H1 (cell line): ENCODE data around the gene AMPH. TPM values are rescaled to one million over a fixed set of nuclear protein-coding genes. Genes with fewer than 3 reads are reported as not detected.

Experiments
- CTCF ChIA-PET: fragments of 300-600 bp; sonication (Branson Sonifier 250); formaldehyde crosslinking; loops from one replicate; lab custom pipeline; 2021; ENCODE audit not compliant: partially characterized antibody; lab: Charles Lee
- POLR2A ChIA-PET: fragments of 300-600 bp; sonication (Branson Sonifier 250); formaldehyde crosslinking; loops from one replicate; lab custom pipeline; 2021; ENCODE audit warnings: inconsistent platforms; ENCODE audit not compliant: partially characterized antibody; lab: Charles Lee
- DNase-seq, 2 experiments: peaks; one replicate each; pipeline versions ENCODE4 v3.0.0 to v3.0.0-alpha.2; 2010 to 2022; ENCODE audit warnings: low spot score in 2 of 2, low read depth in 1 of 2, mixed read lengths in 1 of 2
- FAIRE-seq: peaks from 2 replicates; lab custom pipeline; 2011; peaks lifted over from hg19 to GRCh38; lab: Jason Lieb, UNC
- H2AFZ ChIP-seq: 2 replicates; pipeline ENCODE4 v1.8.1; 2012; ENCODE audit warnings: low read length, inconsistent platforms
- H2AK5ac ChIP-seq: 2 replicates; pipeline ENCODE4 v1.6.1; 2013; ENCODE audit warnings: low read depth, low read length
- H2BK120ac ChIP-seq: replicated peaks from 2 replicates; pipeline ENCODE3; 2013; ENCODE audit warnings: low read depth, low read length, inconsistent platforms
- H2BK12ac ChIP-seq: 2 replicates; pipeline ENCODE4 v1.6.1; 2013; ENCODE audit warnings: low read depth, low read length
- H2BK15ac ChIP-seq: 2 replicates; pipeline ENCODE4 v1.6.1; 2013; ENCODE audit warnings: low read length
- H2BK20ac ChIP-seq: 2 replicates; pipeline ENCODE4 v1.6.1; 2013; ENCODE audit warnings: low read length
- H2BK5ac ChIP-seq: 2 replicates; pipeline ENCODE4 v1.6.1; 2013; ENCODE audit warnings: low read depth, low read length
- H3K14ac ChIP-seq: 2 replicates; pipeline ENCODE4 v1.6.1; 2013; ENCODE audit warnings: inconsistent platforms; ENCODE audit not compliant: insufficient read length
- H3K18ac ChIP-seq: 2 replicates; pipeline ENCODE4 v1.6.1; 2013; ENCODE audit warnings: low read length; ENCODE audit errors: extremely low read depth
- H3K23ac ChIP-seq: 2 replicates; pipeline ENCODE4 v1.6.1; 2013; ENCODE audit warnings: inconsistent platforms; ENCODE audit not compliant: insufficient read length
- H3K23me2 ChIP-seq: 2 replicates; pipeline ENCODE4 v1.6.1; 2013; ENCODE audit warnings: low read depth, low read length
- H3K27ac ChIP-seq: 2 replicates; pipeline ENCODE4 v1.6.1; 2011; ENCODE audit warnings: low read depth, low read length, inconsistent platforms
- H3K27me3 ChIP-seq, 4 experiments: replicated peaks in 1 of 4; 1 replicate in 1 of 4; 2 replicates in 3 of 4; pipeline versions ENCODE4 v1.6.1 to v1.8.1; 2011 to 2013; ENCODE audit warnings: low read length in 3 of 4, mild to moderate bottlenecking in 3 of 4, inconsistent platforms in 2 of 4, mixed read lengths in 2 of 4, moderate library complexity in 1 of 4; ENCODE audit not compliant: control insufficient read depth in 3 of 4, insufficient read depth in 3 of 4; ENCODE audit errors: extremely low read depth in 1 of 4
- H3K36me3 ChIP-seq, 4 experiments: 2 replicates each; pipeline versions ENCODE4 v1.6.1 to v1.8.1; 2011 to 2013; ENCODE audit warnings: mild to moderate bottlenecking in 4 of 4, low read length in 3 of 4, moderate library complexity in 2 of 4, control low read depth in 1 of 4, inconsistent platforms in 1 of 4; ENCODE audit not compliant: insufficient read depth in 4 of 4, control insufficient read depth in 2 of 4
- H3K4ac ChIP-seq: replicated peaks from 2 replicates; pipeline ENCODE3; 2013; ENCODE audit warnings: low read length, low read depth, mixed read lengths, inconsistent platforms; ENCODE audit not compliant: insufficient read length
- H3K4me1 ChIP-seq, 4 experiments: replicated peaks in 1 of 4; 1 replicate in 1 of 4; 2 replicates in 3 of 4; pipeline versions ENCODE4 v1.6.1 to v1.8.1; 2011 to 2013; ENCODE audit warnings: low read length in 3 of 4, inconsistent platforms in 2 of 4, mixed read lengths in 1 of 4; ENCODE audit not compliant: insufficient read depth in 4 of 4, control insufficient read depth in 3 of 4
- H3K4me2 ChIP-seq, 2 experiments: 2 replicates each; pipeline versions ENCODE4 v1.6.1 to v1.8.1; 2011 to 2013; ENCODE audit warnings: low read depth in 2 of 2, low read length in 2 of 2, control low read depth in 1 of 2, inconsistent platforms in 1 of 2, mild to moderate bottlenecking in 1 of 2; ENCODE audit not compliant: insufficient read depth in 1 of 2
- H3K4me3 ChIP-seq, 4 experiments: fragments of 200-600, 300-600 bp in 1 of 4; sonication (generic), shearing (Covaris generic), sonication (Bioruptor Twin) in 1 of 4; 2 replicates each; pipeline versions ENCODE4 v1.5.1 to v1.8.1; 2011 to 2016; ENCODE audit warnings: low read length in 4 of 4, low read depth in 3 of 4, control low read depth in 2 of 4, inconsistent platforms in 2 of 4, mild to moderate bottlenecking in 2 of 4, mixed read lengths in 1 of 4, moderate library complexity in 1 of 4; ENCODE audit not compliant: insufficient read depth in 2 of 4; ENCODE audit errors: extremely low read depth in 1 of 4
- H3K56ac ChIP-seq: replicated peaks from 2 replicates; pipeline ENCODE3; 2013; ENCODE audit warnings: low read depth, mild to moderate bottlenecking, mixed read lengths, low read length, inconsistent platforms; ENCODE audit not compliant: insufficient read length
- H3K79me1 ChIP-seq: 2 replicates; pipeline ENCODE4 v1.6.1; 2013; ENCODE audit warnings: low read depth, low read length, control low read depth
- H3K79me2 ChIP-seq, 2 experiments: 2 replicates each; pipeline versions ENCODE4 v1.6.1 to v1.8.1; 2012 to 2013; ENCODE audit warnings: low read length in 2 of 2, mild to moderate bottlenecking in 2 of 2, inconsistent platforms in 1 of 2; ENCODE audit not compliant: insufficient read depth in 2 of 2, control insufficient read depth in 1 of 2
- H3K9ac ChIP-seq, 4 experiments: replicated peaks in 1 of 4; 1 replicate in 1 of 4; 2 replicates in 3 of 4; pipeline versions ENCODE4 v1.6.1 to v1.8.1; 2011 to 2013; ENCODE audit warnings: low read depth in 3 of 4, low read length in 3 of 4, control low read depth in 2 of 4, mild to moderate bottlenecking in 2 of 4, moderate library complexity in 2 of 4, inconsistent platforms in 1 of 4; ENCODE audit errors: extremely low read depth in 1 of 4
- H3K9me3 ChIP-seq, 2 experiments: 2 replicates each; pipeline versions ENCODE4 v1.6.1 to v1.8.1; 2012 to 2013; ENCODE audit warnings: mild to moderate bottlenecking in 2 of 2, moderate library complexity in 2 of 2, control low read depth in 1 of 2, inconsistent platforms in 1 of 2, low read depth in 1 of 2, low read length in 1 of 2, mixed read lengths in 1 of 2; ENCODE audit not compliant: insufficient read depth in 2 of 2
- H4K20me1 ChIP-seq, 2 experiments: replicated peaks in 1 of 2; 2 replicates each; pipeline versions ENCODE3 to v1.8.1; 2011 to 2013; ENCODE audit warnings: inconsistent platforms in 2 of 2, low read length in 2 of 2, mild to moderate bottlenecking in 1 of 2; ENCODE audit not compliant: insufficient read depth in 2 of 2, control insufficient read depth in 1 of 2
- H4K5ac ChIP-seq: 2 replicates; pipeline ENCODE4 v1.6.1; 2013; ENCODE audit warnings: low read length, low read depth, mixed read lengths, inconsistent platforms; ENCODE audit not compliant: insufficient read length
- H4K8ac ChIP-seq: 2 replicates; pipeline ENCODE4 v1.8.0; 2013; ENCODE audit warnings: mild to moderate bottlenecking, moderate library complexity, low read length, inconsistent platforms; ENCODE audit not compliant: insufficient read depth; ENCODE audit errors: extremely low read depth
- H4K91ac ChIP-seq: replicated peaks from 2 replicates; pipeline ENCODE3; 2013; ENCODE audit warnings: low read length, mixed read lengths, inconsistent platforms; ENCODE audit not compliant: insufficient read length
- ASH2L ChIP-seq: fragments of 200-600, 300-600 bp; sonication (generic); IDR thresholded peaks from one replicate; pipeline ENCODE4 v1.7.1; 2017; ENCODE audit warnings: low read length
- CHD2 ChIP-seq: IDR thresholded peaks from 2 replicates; pipeline ENCODE4 v1.6.1; 2012; ENCODE audit warnings: low read length, improper control_type of control experiment
- CREB1 ChIP-seq: IDR thresholded peaks from 2 replicates; pipeline ENCODE4 v1.6.1; 2012; ENCODE audit warnings: inconsistent platforms
- GABPA ChIP-seq: IDR thresholded peaks from 2 replicates; pipeline ENCODE4 v1.6.1; 2011; ENCODE audit warnings: mild to moderate bottlenecking, low read length, moderate library complexity, borderline replicate concordance; ENCODE audit not compliant: insufficient read depth
- NANOG ChIP-seq: IDR thresholded peaks from 2 replicates; pipeline ENCODE4 v1.6.1; 2011; ENCODE audit warnings: low read length, low read depth, mild to moderate bottlenecking, inconsistent platforms; ENCODE audit not compliant: insufficient read depth, poor library complexity, severe bottlenecking
- TEAD4 ChIP-seq: IDR thresholded peaks from 2 replicates; pipeline ENCODE4 v1.6.1; 2012; ENCODE audit warnings: low read depth, low read length, inconsistent platforms, mixed read lengths
- WGBS, 2 experiments: shearing (Covaris generic) in 1 of 2; methylation state at CpG; one replicate each; pipeline versions ENCODE4 v1.1.6 to v1.1.7; 2013 to 2015; ENCODE audit warnings: low lambda C conversion rate in 2 of 2, mixed read lengths in 2 of 2, inconsistent platforms in 1 of 2, low coverage in 1 of 2, missing lambda C conversion rate in 1 of 2; ENCODE audit not compliant: insufficient replicate concordance in 2 of 2, insufficient coverage in 1 of 2, insufficient read length in 1 of 2; ENCODE audit errors: extremely low coverage in 1 of 2, missing lambda C conversion rate in 1 of 2; 5-methylcytosine and 5-hydroxymethylcytosine counted together
- polyA plus RNA-seq, 7 experiments: library from polyadenylated mRNA; depleted of rRNA in 3 of 7; stranded (reverse) in 5 of 7; unstranded in 2 of 7; fragments of >200 nt in 5 of 7; fragments of 200-250 nt in 2 of 7; gene quantifications; 1 replicate in 5 of 7; 2 replicates in 1 of 7; 4 replicates in 1 of 7; pipeline versions ENCODE4 v1.2.1 to v1.2.3, GENCODE V29; 2011 to 2013; ENCODE audit warnings: missing spikeins in 2 of 7, mixed read lengths in 2 of 7
- total RNA-seq: library from RNA; stranded (reverse); fragmentation: NEBNext Ultra II Directional; extraction: Animal tissue kit (Norgen Biotek cat#: 25700); gene quantifications from 2 replicates; pipeline ENCODE4 v1.2.1, GENCODE V29; 2021

Gene AMPH
- total and polyA plus RNA-seq, 2 of the 8 experiments (the other 6 are each of a cell fraction or from before 2014, with no cell fraction given): 7.3 to 12.2 TPM

DNA sequence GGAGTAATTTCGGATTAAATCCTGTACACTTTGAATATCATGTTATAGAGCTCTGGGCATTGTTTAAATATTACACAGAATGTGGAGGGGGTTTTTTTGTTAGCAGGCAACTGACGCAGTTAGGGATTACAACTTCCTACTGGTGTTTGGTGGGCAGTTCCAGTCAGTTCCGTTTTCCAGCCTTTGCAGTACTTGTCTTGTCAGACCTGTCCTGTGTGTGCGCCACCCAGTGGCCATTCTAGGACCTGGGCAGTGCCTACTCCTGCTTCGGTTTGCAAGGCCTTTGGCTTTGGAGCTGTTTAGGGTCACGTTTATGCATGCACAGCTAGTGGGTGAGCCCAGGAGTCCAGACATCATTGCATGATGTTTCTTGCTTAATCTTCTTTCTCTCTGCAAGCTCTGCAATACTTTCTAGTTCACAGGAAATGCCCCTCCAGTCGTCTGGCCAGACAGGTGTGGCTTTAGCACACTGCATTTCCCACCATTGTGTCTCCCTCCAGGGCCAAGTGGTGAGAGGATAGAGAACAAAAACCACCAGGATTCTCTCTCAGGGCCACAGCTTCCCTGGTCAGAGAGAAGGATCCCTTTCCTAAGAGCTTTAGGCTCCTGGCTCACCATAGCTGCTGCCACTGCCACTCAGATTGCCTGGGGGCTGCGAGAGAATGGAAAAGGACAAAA lies 261.2 kb downstream of the AMPH start:
- H3K9me3 ChIP-seq: no peaks in the 10 kb centered on the region
- H3K4me3 ChIP-seq: no peak overlapping the region
- no peak overlapping the region for H3K18ac ChIP-seq
- no peak overlapping the region for H2BK15ac ChIP-seq
- H2BK12ac ChIP-seq: no peak overlapping the region
- peak; percentile 93 for FAIRE-seq
- CTCF ChIA-PET: interaction anchor here (0.6 to 6.0 kb wide), 47 partner anchors 12 to 469 kb away, joined by 3 to 97 read pairs (median 5); partner anchors contain the start of gene SFRP4
- no peak overlapping the region for H3K56ac ChIP-seq
- H4K20me1 ChIP-seq: no peaks in the 10 kb centered on the region
- H3K14ac ChIP-seq: no peak overlapping the region
- no peak overlapping the region for H4K91ac ChIP-seq
- H3K4me1 ChIP-seq: peaks cover 0 to 6% (median under 1%) of the 10 kb centered on the region in 4 experiments; a peak in 2 of 7 replicates
- peak overlapping the region; percentile 36 for H3K4ac ChIP-seq
- peak; percentile 85 to 93 for DNase-seq
- no peaks in the 10 kb centered on the region for H3K27me3 ChIP-seq
- no peak overlapping the region for H3K9ac ChIP-seq
- H2BK5ac ChIP-seq: no peak overlapping the region
- no peak overlapping the region for H3K27ac ChIP-seq
- peak overlapping the region; percentile 98 for H2AFZ ChIP-seq
- no peak overlapping the region for H4K5ac ChIP-seq
- H2BK120ac ChIP-seq: no peak overlapping the region
- H3K23me2 ChIP-seq: no peaks in the 10 kb centered on the region
- 35% methylated on average over 8 of the region's 8 CpGs; no CpG with 5 or more reads in 1 of the 2 experiments for WGBS, 2 experiments
- POLR2A ChIA-PET: no interaction called here
- no peak overlapping the region; a peak in 1 of 4 replicates for H3K4me2 ChIP-seq
- no peaks in the 10 kb centered on the region for H3K79me1 ChIP-seq
- H3K36me3 ChIP-seq: no peaks in the 10 kb centered on the region
- no peak overlapping the region for H2AK5ac ChIP-seq
- H2BK20ac ChIP-seq: no peak overlapping the region
- H3K79me2 ChIP-seq: no peaks in the 10 kb centered on the region
- no peak overlapping the region for H4K8ac ChIP-seq
- no peak overlapping the region for H3K23ac ChIP-seq
- peak; percentile 41 for TF ChIP-seq ASH2L
- TF ChIP-seq TEAD4: no peak
- TF ChIP-seq GABPA: no peak
- peak; percentile 53; the same call in 1 of the 2 replicates for TF ChIP-seq CREB1
- TF ChIP-seq NANOG: no peak
- no peak for TF ChIP-seq CHD2
